ENCODE measurements around the gene GRK5. TPM values are rescaled to one million over a fixed set of nuclear protein-coding genes. Genes with fewer than 3 reads are reported as not detected.
"Not testable (repeated sequence)": the region's sequence is repeated elsewhere in the genome, so short reads cannot be mapped to it uniquely, and the experiment has no call there.

Gene GRK5
- total RNA-seq, 1 donor: 20.5 TPM

GRCh38 chr10:119233123-119233820, 25.9 kb downstream of the GRK5 start:
- no peak for TF ChIP-seq CTCF (IDR thresholded peaks at IDR 0.05; ENCODE audit: insufficient read depth, low read length)
- peak; percentile 47 for DNase-seq (ENCODE audit: low read depth)
- no peak overlapping the region for H3K4me3 ChIP-seq (ENCODE audit: low read depth, low read length)

GRCh38 chr10:119233821-119234220, 26.4 kb downstream of the GRK5 start:
- no peak for TF ChIP-seq CTCF (IDR thresholded peaks at IDR 0.05; ENCODE audit: insufficient read depth, low read length)
- H3K4me3 ChIP-seq (ENCODE audit: low read depth, low read length): no peak overlapping the region
- DNase-seq (ENCODE audit: low read depth): peak; percentile 74

- TF ChIP-seq CTCF (IDR thresholded peaks at IDR 0.05; ENCODE audit: insufficient read depth, low read length): no peak
- H3K4me3 ChIP-seq (ENCODE audit: low read depth, low read length): no peak overlapping the region
- peak; percentile 45 for DNase-seq (ENCODE audit: low read depth)
Measured at GRCh38 chr10:119235356-119235755, 28.0 kb downstream of the GRK5 start.

- DNase-seq (ENCODE audit: low read depth): no peak
- no peak overlapping the region for H3K4me3 ChIP-seq (ENCODE audit: low read depth, low read length)
- TF ChIP-seq CTCF (IDR thresholded peaks at IDR 0.05; ENCODE audit: insufficient read depth, low read length): no peak
Measured at GRCh38 chr10:119237722-119238436, 30.5 kb downstream of the GRK5 start.

- no peak for TF ChIP-seq CTCF (IDR thresholded peaks at IDR 0.05; ENCODE audit: insufficient read depth, low read length)
- DNase-seq (ENCODE audit: low read depth): peak; percentile 41
- no peak overlapping the region for H3K4me3 ChIP-seq (ENCODE audit: low read depth, low read length)
Measured at GRCh38 chr10:119238577-119238976, 31.2 kb downstream of the GRK5 start.

- not testable (repeated sequence) for DNase-seq (ENCODE audit: low read depth); H3K4me3 ChIP-seq (ENCODE audit: low read depth, low read length)
Measured at GRCh38 chr10:119239015-119239414, 31.6 kb downstream of the GRK5 start.

- H3K4me3 ChIP-seq (ENCODE audit: low read depth, low read length): not testable (repeated sequence)
Measured at GRCh38 chr10:119239630-119240029, 32.3 kb downstream of the GRK5 start.

GRCh38 chr10:119241066-119241465, 33.7 kb downstream of the GRK5 start:
- no peak for TF ChIP-seq CTCF (IDR thresholded peaks at IDR 0.05; ENCODE audit: insufficient read depth, low read length)
- H3K4me3 ChIP-seq (ENCODE audit: low read depth, low read length): no peak overlapping the region
- no peak for DNase-seq (ENCODE audit: low read depth)

More at GRCh38 chr10:119239630-119240029, 32.3 kb downstream of the GRK5 start:
- not testable (repeated sequence) for DNase-seq (ENCODE audit: low read depth)

Data from fibroblast of the aortic adventitia (primary cell).